ENCODE measurements around the gene GPR89A. TPM values are rescaled to one million over a fixed set of nuclear protein-coding genes. Genes with fewer than 3 reads are reported as not detected.

GPR89A gene
- polyA plus RNA-seq, 3 donors = 7.2 to 8.1 (median 8.1) TPM

DNA sequence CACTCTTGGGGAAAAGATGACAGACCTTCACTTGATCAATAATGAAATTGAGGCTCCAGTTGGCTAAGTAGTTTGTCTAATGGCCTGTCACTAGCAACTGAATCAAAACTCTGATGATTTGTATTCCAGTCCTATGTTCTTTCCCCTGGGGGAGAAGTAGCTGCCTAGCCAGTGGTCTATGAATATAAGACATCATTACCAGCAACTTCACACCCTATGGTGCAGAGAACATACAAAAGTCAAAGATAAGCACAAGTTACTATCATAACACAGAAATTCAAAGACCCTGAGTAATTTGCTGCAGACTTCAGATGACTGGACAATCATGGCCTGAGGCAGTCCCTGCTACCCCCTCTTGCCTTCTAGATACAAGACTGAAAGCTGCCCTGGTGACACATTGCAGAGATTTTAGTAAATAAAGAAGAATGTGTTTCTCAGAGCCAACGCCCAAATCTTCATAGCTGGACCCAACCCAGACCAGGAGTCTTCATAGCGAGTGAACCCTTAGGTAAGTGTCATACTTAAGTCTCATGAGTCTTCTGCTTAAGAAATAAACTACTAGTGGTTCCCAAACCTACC lies 98.4 kb downstream of the GPR89A start:
- no peak overlapping the region for H3K27ac Mint-ChIP-seq
- Histone ChIP-seq H3K9ac (ENCODE audit: insufficient read depth, low read length, poor library complexity, severe bottlenecking) (no peak overlapping the region), H3K4me3 (replicated peaks in 1 of 3; ENCODE audit: low read depth in 2 of 3, low read length in 3 of 3) (no peak overlapping the region), H4K20me1 (ENCODE audit: insufficient read depth, low read length) (no peaks in the 10 kb centered on the region), H3K27me3 (ENCODE audit: control insufficient read depth in 2 of 2, insufficient read depth in 2 of 2, low read length in 2 of 2) (no peaks in the 10 kb centered on the region), H3K4me1 (ENCODE audit: control insufficient read depth in 1 of 2, insufficient read depth in 2 of 2, low read length in 2 of 2) (no peaks in the 10 kb centered on the region), H3K4me2 (replicated peaks; ENCODE audit: extremely low read depth, low read length, poor library complexity, severe bottlenecking) (no peak overlapping the region), H3K27ac (ENCODE audit: low read depth in 1 of 2, low read length in 2 of 2) (no peak overlapping the region), H3K9me3 (replicated peaks in 1 of 2; ENCODE audit: control insufficient read depth in 1 of 2, insufficient read depth in 1 of 2, low read length in 2 of 2) (no peaks in the 10 kb centered on the region), H3K36me3 (replicated peaks in 1 of 2; ENCODE audit: control insufficient read depth in 1 of 2, insufficient read depth in 2 of 2, low read length in 2 of 2) (no peaks in the 10 kb centered on the region), H3K79me2 (ENCODE audit: insufficient read depth, low read length) (no peaks in the 10 kb centered on the region), H2AFZ (ENCODE audit: insufficient read depth, low read depth, low read length, poor library complexity, severe bottlenecking) (no peak overlapping the region)
- no peak overlapping the region for H3K4me3 Mint-ChIP-seq
- H3K36me3 Mint-ChIP-seq = no peaks in the 10 kb centered on the region
- H3K4me1 Mint-ChIP-seq = no peaks in the 10 kb centered on the region
- peaks cover 0 to 3% (median 0%) of the 10 kb centered on the region in 3 donors for H3K27me3 Mint-ChIP-seq (ENCODE audit: low read depth in 3 of 3)
- no peak for DNase-seq
- intact Hi-C loops (cut with micrococcal nuclease) = no loop called here
- TF ChIP-seq CTCF (IDR thresholded peaks at IDR 0.05) = no peak
- WGBS (ENCODE audit: insufficient coverage) = no CpG with 5 or more reads among the region's 2 CpGs
- no peaks in the 10 kb centered on the region for H3K9me3 Mint-ChIP-seq

GRCh38 chr1:145707183-145707867 lies 99.5 kb downstream of the GPR89A start, which contains the start of gene PDZK1:
PDZK1 (minus strand) TSS chr1:145707368; CDS start chr1:145688021, 19,347 bp downstream.
- H3K36me3 ChIP-seq (replicated peaks in 1 of 2; ENCODE audit: control insufficient read depth in 1 of 2, insufficient read depth in 2 of 2, low read length in 2 of 2) = no peaks in the 10 kb centered on the region
- Mint-ChIP-seq H3K9me3 (no peaks in the 10 kb centered on the region), H3K36me3 (no peaks in the 10 kb centered on the region), H3K27ac (peak within 1 kb of the TSS in 1 of 7 donors; percentile 67), H3K27me3 (ENCODE audit: low read depth in 3 of 3) (no peaks in the 10 kb centered on the region), H3K4me1 (no peaks in the 10 kb centered on the region), H3K4me3 (no peak within 1 kb of the TSS)
- no peaks in the 10 kb centered on the region for H3K79me2 ChIP-seq (ENCODE audit: insufficient read depth, low read length)
- H3K9me3 ChIP-seq (replicated peaks in 1 of 2; ENCODE audit: control insufficient read depth in 1 of 2, insufficient read depth in 1 of 2, low read length in 2 of 2) = no peaks in the 10 kb centered on the region
- H4K20me1 ChIP-seq (ENCODE audit: insufficient read depth, low read length) = no peaks in the 10 kb centered on the region
- no peak for DNase-seq
- no peak within 1 kb of the TSS for H3K9ac ChIP-seq (ENCODE audit: insufficient read depth, low read length, poor library complexity, severe bottlenecking)
- no peaks in the 10 kb centered on the region for H3K27me3 ChIP-seq (ENCODE audit: control insufficient read depth in 2 of 2, insufficient read depth in 2 of 2, low read length in 2 of 2)
- H3K4me3 ChIP-seq (replicated peaks in 1 of 3; ENCODE audit: low read depth in 2 of 3, low read length in 3 of 3) = no peak within 1 kb of the TSS
- 85% methylated on average over 5 of the region's 9 CpGs for WGBS (ENCODE audit: insufficient coverage)
- H3K4me2 ChIP-seq (replicated peaks; ENCODE audit: extremely low read depth, low read length, poor library complexity, severe bottlenecking) = no peak within 1 kb of the TSS
- no peak within 1 kb of the TSS for H2AFZ ChIP-seq (ENCODE audit: insufficient read depth, low read depth, low read length, poor library complexity, severe bottlenecking)
- intact Hi-C loops (cut with micrococcal nuclease) = no loop called here
- no peak within 1 kb of the TSS for H3K27ac ChIP-seq (ENCODE audit: low read depth in 1 of 2, low read length in 2 of 2)
- TF ChIP-seq CTCF (IDR thresholded peaks at IDR 0.05) = no peak
- no peaks in the 10 kb centered on the region for H3K4me1 ChIP-seq (ENCODE audit: control insufficient read depth in 1 of 2, insufficient read depth in 2 of 2, low read length in 2 of 2)
